ENCODE measurements around the gene SHB.

Gene SHB

GRCh38 chr9:38020151-38021076 is 48.6 kb downstream of the SHB start:
- no peak for DNase-seq

DNA sequence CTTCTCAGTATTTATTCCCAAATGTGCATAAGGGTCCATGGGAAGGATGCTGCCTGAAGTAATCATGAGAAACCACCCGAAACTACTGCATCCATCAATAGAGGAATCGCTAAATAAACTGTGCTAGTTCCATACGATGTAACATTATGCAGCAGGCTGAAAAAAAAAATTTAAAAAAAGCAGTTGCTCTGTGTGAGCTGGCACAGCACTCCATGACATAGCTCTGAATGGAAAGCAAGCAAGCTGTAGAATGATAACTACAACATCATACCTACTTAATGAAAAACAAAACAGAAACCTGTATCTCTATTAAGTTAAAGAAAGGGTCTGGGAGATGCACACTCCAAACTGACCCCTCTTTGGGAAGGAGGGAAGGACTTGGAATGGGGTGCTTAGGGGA is 49.3 kb downstream of the SHB start:
- no peak for DNase-seq

GRCh38 chr9:38018958-38019602 is 49.9 kb downstream of the SHB start:
- no peak for DNase-seq

GRCh38 chr9:38018241-38018957 is 50.6 kb downstream of the SHB start:
- no peak for DNase-seq

DNA sequence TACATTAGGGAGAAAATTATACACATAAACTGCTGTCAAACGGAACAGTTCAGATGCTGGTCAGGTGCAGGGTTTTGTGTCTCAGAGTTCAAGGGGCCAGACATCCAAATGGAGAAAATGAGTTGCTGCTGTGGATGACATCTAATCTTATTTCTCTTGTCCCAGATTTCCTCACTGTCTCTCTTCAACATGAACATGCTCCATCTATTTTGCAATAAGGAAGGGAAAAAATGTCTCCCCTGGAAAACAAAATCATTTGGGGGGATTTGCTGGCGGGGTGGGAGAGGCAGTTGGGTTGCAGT is 51.2 kb downstream of the SHB start:
- DNase-seq: no peak

DNA sequence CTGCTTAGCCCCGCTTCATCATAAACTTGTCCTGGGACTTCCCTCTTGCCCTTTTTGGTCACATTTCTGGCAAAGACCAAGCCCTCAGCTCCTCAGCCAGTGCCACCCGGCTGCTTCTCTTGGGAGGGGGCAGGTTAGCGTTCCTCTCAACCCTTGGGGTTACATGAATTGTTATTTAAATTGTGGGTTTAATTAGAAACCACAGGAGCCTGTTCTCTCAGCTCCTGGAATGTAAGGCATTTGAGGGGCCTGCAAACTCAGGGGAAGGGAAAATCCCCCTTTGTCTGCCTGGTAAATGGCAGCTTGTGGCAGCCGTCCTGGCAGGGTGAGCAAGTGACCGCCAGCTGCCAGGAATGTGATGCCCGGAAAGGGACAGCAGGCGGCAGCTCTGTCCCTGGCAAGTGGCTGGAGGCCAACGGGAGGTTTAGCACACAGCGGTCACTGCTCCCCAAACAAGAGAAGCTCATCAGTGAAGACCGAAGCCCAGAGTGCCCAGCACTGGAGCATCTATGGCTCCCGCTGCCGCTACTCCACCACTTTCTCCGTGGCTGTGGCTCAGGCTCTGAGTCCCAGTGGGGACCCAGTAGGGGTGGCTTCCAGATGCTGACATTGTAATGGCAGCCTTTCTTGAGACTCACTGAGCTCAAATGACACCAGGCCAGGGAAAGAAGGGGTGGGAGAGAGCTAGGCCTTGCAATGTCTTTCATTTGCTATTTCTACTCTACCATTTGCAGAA is 51.7 kb downstream of the SHB start:
- DNase-seq: no peak

DNA sequence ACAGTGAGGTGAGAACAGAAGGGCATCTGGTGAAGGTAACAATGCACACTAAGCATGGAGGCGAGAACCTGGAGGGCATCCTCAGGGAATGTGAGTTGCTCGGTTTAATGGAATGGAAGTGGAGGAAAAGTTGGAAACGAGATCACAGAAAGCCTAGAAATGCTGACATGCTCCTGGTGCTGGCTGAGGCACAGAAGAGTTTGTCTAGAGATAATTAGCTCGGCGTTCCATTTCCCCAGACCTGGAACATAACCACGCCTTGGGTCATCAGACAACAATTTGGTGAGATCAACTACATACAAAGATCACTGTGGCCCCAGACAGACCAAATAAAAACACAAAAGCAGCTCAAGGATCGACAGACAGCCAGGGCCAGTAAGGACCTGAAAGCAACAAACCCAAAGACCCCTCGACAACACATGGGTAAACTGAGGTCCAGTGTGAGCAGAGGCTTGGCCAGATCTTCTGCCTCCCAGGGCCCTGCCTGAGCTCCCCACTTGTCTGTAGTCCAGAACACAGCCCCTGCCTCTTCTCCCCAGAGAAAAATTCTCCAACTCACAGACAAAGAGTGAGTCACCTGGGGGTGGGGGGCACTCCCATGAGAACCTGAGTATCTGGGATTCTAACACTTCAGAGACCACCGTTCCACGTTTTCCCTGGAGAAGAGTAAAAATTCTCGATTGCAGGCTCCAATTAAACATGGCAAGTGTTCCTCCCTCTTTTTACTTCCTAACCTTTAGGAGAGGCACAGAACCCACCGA is 52.5 kb downstream of the SHB start:
- no peak for DNase-seq

- DNase-seq: no peak
Observed at GRCh38 chr9:38015906-38016305, 53.1 kb downstream of the SHB start.

GRCh38 chr9:38015266-38015665 is 53.8 kb downstream of the SHB start:
- no peak for DNase-seq

- DNase-seq: no peak
Observed at GRCh38 chr9:38012767-38013450, 56.1 kb downstream of the SHB start.

- DNase-seq: no peak
Observed at GRCh38 chr9:38011991-38012390, 57.0 kb downstream of the SHB start.

- DNase-seq: no peak
Observed at GRCh38 chr9:38010918-38011704, 57.9 kb downstream of the SHB start.

GRCh38 chr9:38009990-38010389 is 59.0 kb downstream of the SHB start:
- no peak for DNase-seq

DNA sequence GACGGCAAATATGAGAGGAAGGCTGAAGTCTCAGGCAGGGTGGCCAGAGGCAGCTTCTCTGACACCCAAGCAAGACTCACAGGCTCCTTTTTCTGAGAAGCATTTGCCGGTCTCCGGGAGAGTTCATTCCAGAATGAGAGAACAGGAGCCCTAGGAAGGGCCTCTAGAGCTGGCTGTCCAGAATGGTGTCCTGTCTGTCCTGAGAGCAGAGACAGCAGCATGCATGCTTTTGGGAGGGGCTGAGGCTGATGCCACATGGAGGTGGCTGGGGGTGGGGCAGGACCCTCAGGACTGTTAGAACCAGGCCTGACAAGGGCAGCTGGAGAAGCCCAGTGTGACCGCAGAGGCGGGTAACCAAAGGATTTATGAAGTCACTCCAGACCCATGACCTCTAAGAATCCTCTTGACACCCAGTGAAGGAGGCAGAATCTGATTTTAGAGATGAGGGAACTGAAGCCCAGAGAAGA is 60.0 kb downstream of the SHB start:
- DNase-seq: no peak

DNA sequence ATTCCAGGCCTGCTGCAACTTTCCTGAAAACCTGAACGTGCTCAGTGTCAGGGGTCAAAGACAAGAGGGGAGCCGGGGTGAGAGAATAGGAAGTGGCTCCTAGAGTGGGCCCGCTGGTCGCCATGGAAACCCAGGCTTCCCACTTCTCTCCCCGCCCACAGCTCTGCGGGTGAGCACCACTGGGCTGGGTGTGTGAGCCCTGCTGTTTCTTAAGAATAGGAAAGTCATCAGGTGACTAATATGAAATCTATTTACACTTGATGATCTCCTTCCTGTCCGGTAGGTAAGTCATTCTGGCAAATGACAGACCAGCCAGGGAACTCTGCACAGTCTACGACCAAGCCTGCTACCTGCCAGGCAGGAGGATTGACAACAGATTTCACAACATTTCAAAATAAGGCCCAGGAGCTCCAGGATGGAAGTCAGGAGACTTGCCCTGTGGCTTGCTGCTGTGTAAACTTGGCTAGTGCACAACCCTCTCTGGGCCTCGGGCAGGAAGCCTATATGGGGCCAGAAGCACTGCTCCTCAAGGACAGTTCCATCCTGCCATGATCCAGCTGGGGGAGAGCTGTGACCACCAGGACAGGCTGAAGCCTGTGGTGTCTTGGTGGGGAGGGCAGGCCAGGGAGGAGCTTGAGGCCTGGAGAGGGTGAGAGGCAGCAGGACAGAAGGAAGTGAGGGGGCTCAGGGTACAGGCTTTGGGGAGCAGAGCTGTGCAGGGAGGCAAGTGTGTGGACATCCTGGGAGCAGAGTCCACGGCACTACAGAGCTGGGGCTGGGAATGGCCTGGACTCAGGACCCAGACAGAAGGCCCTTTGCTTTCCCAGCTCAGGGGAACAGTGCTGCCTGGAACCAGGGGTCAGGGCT is 60.6 kb downstream of the SHB start:
- no peak for DNase-seq

DNA sequence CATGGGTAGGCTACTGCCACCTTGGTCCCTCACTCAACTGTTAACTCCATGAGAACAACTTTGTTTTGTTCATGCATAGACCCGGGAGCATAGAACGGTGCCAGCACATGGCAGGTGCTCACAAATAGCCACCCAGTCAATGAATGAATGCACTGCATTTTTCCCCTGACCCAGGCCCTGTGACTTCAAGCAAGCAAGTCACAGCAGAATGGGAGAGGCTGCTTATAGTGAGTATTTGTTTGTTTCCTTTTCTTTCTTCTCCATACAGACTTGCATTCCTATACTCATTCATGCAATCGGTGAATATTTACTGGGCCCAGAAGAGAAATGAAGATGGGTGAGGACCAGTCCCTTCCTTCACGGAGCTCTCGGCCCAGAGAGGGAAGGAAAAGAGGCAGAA is 62.0 kb downstream of the SHB start:
- DNase-seq: no peak

GRCh38 chr9:38006163-38006562 is 62.9 kb downstream of the SHB start:
- no peak for DNase-seq

GRCh38 chr9:38004809-38005560 is 64.0 kb downstream of the SHB start:
- no peak for DNase-seq

Measured in NCI-H526 (cell line).